K562 (cell line): ENCODE results near the gene ZNF202. TPM values are rescaled to one million over a fixed set of nuclear protein-coding genes. Genes with fewer than 3 reads are reported as not detected.

Experiments
- C11orf30 ChIP-seq: fragments of 450-650 bp; IDR thresholded peaks from 2 replicates; pipeline ENCODE4 v1.6.1; 2016; ENCODE audit warnings: low read depth, mild to moderate bottlenecking
- CBX8 ChIP-seq: fragments of 200-600 bp; sonication (generic); IDR thresholded peaks from 2 replicates; pipeline ENCODE4 v1.6.1; 2012; ENCODE audit warnings: borderline replicate concordance, mixed run types, low read depth, mild to moderate bottlenecking, moderate library complexity, mixed read lengths, low read length, control low read depth, inconsistent platforms; ENCODE audit not compliant: poor library complexity, severe bottlenecking; ENCODE audit errors: extremely low read depth
- DPF2 ChIP-seq: fragments of 450-650 bp; IDR thresholded peaks from 2 replicates; pipeline ENCODE4 v1.6.1; 2016
- E2F3 ChIP-seq: fragments of 250-450 bp; sonication (Bioruptor Pico); IDR thresholded peaks from 2 replicates; pipeline ENCODE4 v1.4.0; 2020; ENCODE audit warnings: mild to moderate bottlenecking
- EP300 ChIP-seq: IDR thresholded peaks from 2 replicates; pipeline ENCODE4 v1.6.1; 2012; ENCODE audit warnings: low read length, improper control_type of control experiment
- FOXJ3 ChIP-seq: sonication (generic); formaldehyde crosslinking; IDR thresholded peaks from 2 replicates; pipeline ENCODE4 v1.4.0; 2020; ENCODE audit warnings: mild to moderate bottlenecking, missing genetic modification reagents
- HMG20B ChIP-seq: fragments of 250-450 bp; sonication (Bioruptor Pico); IDR thresholded peaks from 2 replicates; pipeline ENCODE4 v1.5.0; 2021; ENCODE audit warnings: mild to moderate bottlenecking
- L3MBTL2 ChIP-seq: fragments of 450-650 bp; IDR thresholded peaks from 2 replicates; pipeline ENCODE4 v1.6.1; 2016; ENCODE audit warnings: mild to moderate bottlenecking, moderate library complexity
- MCM3 ChIP-seq: fragments of 450-650 bp; IDR thresholded peaks from 2 replicates; pipeline ENCODE4 v1.6.1; 2016
- POLR2H ChIP-seq: IDR thresholded peaks from 2 replicates; pipeline ENCODE4 v1.6.1; 2016; ENCODE audit warnings: missing genetic modification characterization, low read depth, mild to moderate bottlenecking, control low read depth, missing compliant biosample characterization, moderate library complexity
- RBFOX2 ChIP-seq: fragments of 200-400 bp; formaldehyde crosslinking; IDR thresholded peaks from 2 replicates; pipeline ENCODE4 v1.6.1; 2017; ENCODE audit warnings: low read depth, mild to moderate bottlenecking, low read length, moderate library complexity
- TAF9B ChIP-seq: fragments of 450-650 bp; IDR thresholded peaks from 2 replicates; pipeline ENCODE4 v1.6.1; 2018; ENCODE audit warnings: mild to moderate bottlenecking; ENCODE audit not compliant: partially characterized antibody
- ZNF830 ChIP-seq: fragments of 250-450 bp; sonication (Bioruptor Pico); IDR thresholded peaks from 2 replicates; pipeline ENCODE4 v1.5.0; 2021; ENCODE audit warnings: mild to moderate bottlenecking
- ZSCAN32 ChIP-seq: fragments of 450-650 bp; formaldehyde crosslinking; IDR thresholded peaks from 2 replicates; pipeline ENCODE4 v1.4.0; 2020; ENCODE audit warnings: mild to moderate bottlenecking, moderate library complexity
- polyA plus RNA-seq, 8 experiments: library from polyadenylated mRNA; depleted of rRNA in 4 of 8; stranded (reverse) in 5 of 8; unstranded in 3 of 8; fragments of >200 nt; fragmentation: Nextera tagmentation in 2 of 8; fragmentation: Illumina TruSeq in 1 of 8; extraction: Ambion mirVana in 2 of 8; extraction: Trizol in 1 of 8; gene quantifications; 2 replicates each; pipeline versions ENCODE4 v1.2.1 to v1.2.3, GENCODE V29; 2011 to 2014; ENCODE audit warnings: inconsistent platforms in 1 of 8, missing spikeins in 1 of 8
- total RNA-seq, 7 experiments: library from RNA; depleted of rRNA in 6 of 7; stranded (reverse); fragments of >200 nt in 6 of 7; fragmentation: Illumina TruSeq in 2 of 7; extraction: Trizol in 2 of 7; gene quantifications; 2 replicates each; pipeline versions ENCODE4 v1.2.1 to v1.2.3, GENCODE V29; 2011 to 2021; ENCODE audit warnings: low replicate concordance in 1 of 7
- TF ChIP-seq, protein P1 (sequence below): sonication (generic); formaldehyde crosslinking; IDR thresholded peaks from 2 replicates; pipeline ENCODE4 v1.8.0; 2022; ENCODE audit warnings: mild to moderate bottlenecking, missing genetic modification reagents
- TF ChIP-seq, protein P2 (sequence below): IDR thresholded peaks from 2 replicates; pipeline ENCODE4 v1.6.1; 2011; ENCODE audit warnings: borderline replicate concordance, low read depth, mild to moderate bottlenecking, moderate library complexity, low read length; ENCODE audit not compliant: insufficient read depth, poor library complexity, severe bottlenecking
- TF ChIP-seq, protein P3 (sequence below): fragments of 450-650 bp; IDR thresholded peaks from 2 replicates; pipeline ENCODE4 v1.6.1; 2018; ENCODE audit warnings: mild to moderate bottlenecking, low read depth; ENCODE audit not compliant: partially characterized antibody

The ZNF202 gene
- total and polyA plus RNA-seq, 9 of the 15 experiments (the other 6 are each of a cell fraction or from before 2014, with no cell fraction given), result 2.3 to 18.7 (median 12.7) TPM

DNA sequence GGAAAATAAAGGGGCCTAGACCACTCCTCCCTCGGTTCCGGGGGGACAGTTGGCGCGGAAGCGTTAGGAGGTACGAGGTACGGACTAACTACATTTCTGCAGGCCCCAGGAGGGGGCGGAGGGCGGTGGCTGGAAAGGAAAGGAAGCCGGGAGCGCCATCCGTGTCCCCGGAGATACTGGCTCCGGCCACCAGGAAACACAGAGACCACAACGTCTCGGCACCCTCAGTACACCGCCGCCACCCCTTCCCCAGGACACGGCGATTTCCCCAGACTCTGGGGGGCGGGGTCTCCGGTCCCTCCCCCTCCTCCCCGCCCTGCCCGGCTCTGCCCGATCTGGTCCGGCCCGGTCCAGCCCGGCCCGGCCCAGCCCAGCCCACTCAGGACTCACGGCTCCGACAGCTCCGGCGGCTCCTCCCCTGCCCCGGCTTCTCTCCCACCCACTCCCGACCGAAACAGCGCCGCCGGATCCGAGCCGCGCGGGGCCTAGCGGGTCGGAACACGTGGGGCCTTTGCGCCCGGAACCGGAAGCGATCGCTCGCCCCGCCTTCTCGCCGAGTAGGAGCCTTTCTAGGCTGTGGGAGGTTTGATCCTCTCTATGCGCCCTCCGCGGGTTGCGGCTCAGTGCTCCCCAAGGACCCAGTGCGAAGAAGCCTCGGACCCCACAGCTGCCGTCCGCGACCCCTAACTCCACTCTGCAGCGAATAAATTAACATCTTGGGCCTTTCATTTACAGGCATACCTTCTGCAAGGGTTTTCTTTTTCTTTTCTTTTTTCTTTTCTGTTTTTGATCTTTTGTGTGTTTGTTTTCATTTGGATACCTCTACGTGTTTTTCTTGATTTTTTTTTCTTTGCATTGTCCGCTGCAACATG, at the start of gene ZNF202 (continued):
- TF ChIP-seq DPF2, result no peak
- 0 out of 2 replicates have a peak, but pooled peaks have one; percentile 5 for TF ChIP-seq EP300
- TF ChIP-seq, protein P1, sequence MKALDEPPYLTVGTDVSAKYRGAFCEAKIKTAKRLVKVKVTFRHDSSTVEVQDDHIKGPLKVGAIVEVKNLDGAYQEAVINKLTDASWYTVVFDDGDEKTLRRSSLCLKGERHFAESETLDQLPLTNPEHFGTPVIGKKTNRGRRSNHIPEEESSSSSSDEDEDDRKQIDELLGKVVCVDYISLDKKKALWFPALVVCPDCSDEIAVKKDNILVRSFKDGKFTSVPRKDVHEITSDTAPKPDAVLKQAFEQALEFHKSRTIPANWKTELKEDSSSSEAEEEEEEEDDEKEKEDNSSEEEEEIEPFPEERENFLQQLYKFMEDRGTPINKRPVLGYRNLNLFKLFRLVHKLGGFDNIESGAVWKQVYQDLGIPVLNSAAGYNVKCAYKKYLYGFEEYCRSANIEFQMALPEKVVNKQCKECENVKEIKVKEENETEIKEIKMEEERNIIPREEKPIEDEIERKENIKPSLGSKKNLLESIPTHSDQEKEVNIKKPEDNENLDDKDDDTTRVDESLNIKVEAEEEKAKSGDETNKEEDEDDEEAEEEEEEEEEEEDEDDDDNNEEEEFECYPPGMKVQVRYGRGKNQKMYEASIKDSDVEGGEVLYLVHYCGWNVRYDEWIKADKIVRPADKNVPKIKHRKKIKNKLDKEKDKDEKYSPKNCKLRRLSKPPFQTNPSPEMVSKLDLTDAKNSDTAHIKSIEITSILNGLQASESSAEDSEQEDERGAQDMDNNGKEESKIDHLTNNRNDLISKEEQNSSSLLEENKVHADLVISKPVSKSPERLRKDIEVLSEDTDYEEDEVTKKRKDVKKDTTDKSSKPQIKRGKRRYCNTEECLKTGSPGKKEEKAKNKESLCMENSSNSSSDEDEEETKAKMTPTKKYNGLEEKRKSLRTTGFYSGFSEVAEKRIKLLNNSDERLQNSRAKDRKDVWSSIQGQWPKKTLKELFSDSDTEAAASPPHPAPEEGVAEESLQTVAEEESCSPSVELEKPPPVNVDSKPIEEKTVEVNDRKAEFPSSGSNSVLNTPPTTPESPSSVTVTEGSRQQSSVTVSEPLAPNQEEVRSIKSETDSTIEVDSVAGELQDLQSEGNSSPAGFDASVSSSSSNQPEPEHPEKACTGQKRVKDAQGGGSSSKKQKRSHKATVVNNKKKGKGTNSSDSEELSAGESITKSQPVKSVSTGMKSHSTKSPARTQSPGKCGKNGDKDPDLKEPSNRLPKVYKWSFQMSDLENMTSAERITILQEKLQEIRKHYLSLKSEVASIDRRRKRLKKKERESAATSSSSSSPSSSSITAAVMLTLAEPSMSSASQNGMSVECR (CRISPR knock-in tag), result peak; percentile 72
- TF ChIP-seq ZSCAN32 (CRISPR knock-in tag), result no peak
- TF ChIP-seq CBX8, result no peak
- TF ChIP-seq, protein P2, sequence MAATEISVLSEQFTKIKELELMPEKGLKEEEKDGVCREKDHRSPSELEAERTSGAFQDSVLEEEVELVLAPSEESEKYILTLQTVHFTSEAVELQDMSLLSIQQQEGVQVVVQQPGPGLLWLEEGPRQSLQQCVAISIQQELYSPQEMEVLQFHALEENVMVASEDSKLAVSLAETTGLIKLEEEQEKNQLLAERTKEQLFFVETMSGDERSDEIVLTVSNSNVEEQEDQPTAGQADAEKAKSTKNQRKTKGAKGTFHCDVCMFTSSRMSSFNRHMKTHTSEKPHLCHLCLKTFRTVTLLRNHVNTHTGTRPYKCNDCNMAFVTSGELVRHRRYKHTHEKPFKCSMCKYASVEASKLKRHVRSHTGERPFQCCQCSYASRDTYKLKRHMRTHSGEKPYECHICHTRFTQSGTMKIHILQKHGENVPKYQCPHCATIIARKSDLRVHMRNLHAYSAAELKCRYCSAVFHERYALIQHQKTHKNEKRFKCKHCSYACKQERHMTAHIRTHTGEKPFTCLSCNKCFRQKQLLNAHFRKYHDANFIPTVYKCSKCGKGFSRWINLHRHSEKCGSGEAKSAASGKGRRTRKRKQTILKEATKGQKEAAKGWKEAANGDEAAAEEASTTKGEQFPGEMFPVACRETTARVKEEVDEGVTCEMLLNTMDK, result peak; percentile 7
- no peak for TF ChIP-seq MCM3
- TF ChIP-seq L3MBTL2, result peak; percentile 60
- peak; percentile 68; the same call in 1 of the 2 replicates for TF ChIP-seq POLR2H
- TF ChIP-seq RBFOX2, result peak; percentile 96
- TF ChIP-seq, protein P3, sequence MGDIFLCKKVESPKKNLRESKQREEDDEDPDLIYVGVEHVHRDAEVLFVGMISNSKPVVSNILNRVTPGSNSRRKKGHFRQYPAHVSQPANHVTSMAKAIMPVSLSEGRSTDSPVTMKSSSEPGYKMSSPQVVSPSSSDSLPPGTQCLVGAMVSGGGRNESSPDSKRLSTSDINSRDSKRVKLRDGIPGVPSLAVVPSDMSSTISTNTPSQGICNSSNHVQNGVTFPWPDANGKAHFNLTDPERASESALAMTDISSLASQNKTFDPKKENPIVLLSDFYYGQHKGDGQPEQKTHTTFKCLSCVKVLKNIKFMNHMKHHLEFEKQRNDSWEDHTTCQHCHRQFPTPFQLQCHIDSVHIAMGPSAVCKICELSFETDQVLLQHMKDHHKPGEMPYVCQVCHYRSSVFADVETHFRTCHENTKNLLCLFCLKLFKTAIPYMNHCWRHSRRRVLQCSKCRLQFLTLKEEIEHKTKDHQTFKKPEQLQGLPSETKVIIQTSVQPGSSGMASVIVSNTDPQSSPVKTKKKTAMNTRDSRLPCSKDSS, result no peak
- no peak for TF ChIP-seq FOXJ3 (CRISPR knock-in tag)
- TF ChIP-seq E2F3 (CRISPR knock-in tag), result no peak
- TF ChIP-seq HMG20B (CRISPR knock-in tag), result no peak
- peak; percentile 37; the same call in 1 of the 2 replicates for TF ChIP-seq C11orf30
- no peak for TF ChIP-seq TAF9B
- TF ChIP-seq ZNF830 (CRISPR knock-in tag), result no peak
